VCaP (cell line): ENCODE measurements around the gene FAM170B.

ENCODE experiments used
- H3K27ac ChIP-seq: fragments of 450-650 bp; 2 replicates; pipeline ENCODE4 v1.5.1; 2017
- CTCF ChIP-seq: fragments of 450-650 bp; conservative IDR thresholded peaks from 2 replicates; pipeline ENCODE4 v1.5.1; 2017; ENCODE audit warnings: mild to moderate bottlenecking, moderate library complexity

Gene FAM170B

DNA sequence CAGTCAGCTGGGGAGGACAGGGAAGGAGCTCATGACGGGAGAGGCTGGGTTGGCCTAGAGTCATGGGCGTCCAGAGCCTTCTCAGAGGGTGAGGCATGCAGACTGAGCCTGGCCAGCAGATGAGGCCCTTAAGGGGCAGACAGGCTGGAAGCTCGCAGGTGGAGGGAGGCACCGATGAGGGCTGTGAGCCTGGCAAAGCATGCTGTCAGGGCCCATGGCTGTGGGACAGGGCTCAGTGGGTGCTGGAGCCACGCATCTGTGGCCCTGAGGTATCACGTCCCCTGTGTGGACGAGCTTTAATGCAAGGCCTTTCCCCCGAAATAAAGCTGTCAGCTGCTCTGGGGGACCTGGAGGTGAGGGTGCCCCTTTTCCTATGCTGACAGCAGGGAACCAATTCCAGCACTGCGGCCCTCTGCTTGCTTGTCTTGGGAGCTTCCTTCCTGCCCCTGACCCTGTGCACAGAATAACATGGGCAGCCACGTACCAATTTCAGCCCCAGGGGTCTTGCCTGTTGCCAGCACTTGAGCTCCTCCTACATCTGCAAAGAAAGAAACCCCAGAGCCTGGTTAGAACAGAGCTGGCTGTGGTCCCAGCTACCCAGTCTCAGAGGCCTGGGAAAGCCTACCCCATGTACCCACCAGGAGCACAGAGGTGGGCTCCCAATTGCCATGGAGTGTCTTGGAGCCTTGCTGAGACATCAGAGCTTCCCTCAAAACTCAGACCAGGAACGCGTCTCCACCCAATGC, 33.8 kb upstream of the FAM170B start:
- no peak overlapping the region for H3K27ac ChIP-seq
- no peak for TF ChIP-seq CTCF

- no peak overlapping the region for H3K27ac ChIP-seq
- TF ChIP-seq CTCF, result no peak
Measured at GRCh38 chr10:49166484-49167400, 32.9 kb upstream of the FAM170B start.

DNA sequence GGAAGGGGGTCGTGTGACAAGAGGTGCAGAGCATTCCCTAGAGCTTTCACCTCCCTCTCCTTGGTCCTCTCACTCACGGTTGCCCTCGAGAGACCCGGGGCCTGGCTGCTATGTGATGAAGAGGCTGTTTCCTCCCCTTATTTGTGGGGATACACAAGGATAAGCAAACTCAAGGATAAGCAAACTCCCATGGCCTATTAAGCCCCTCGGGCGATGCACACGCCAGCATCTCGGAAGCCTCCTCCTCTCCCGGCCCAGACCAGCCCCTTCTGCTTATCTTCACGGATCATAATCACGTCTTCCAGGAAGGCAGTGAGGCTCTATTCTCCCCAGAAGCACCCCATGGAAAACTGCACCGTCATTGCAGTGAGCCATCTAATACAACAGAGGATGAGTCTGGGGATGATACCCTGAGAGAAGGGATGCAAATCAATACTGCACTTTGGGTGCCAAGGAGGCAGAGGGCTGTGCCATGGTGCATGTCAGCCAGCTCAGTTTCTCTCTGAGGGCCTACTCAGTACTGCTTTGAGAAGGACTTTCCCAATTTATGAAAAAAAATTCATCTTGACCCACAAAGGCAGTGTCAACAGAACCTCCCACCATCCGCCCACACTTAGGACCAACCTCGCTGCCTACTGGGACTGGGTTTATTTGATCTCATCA, 32.1 kb upstream of the FAM170B start:
- no peak overlapping the region for H3K27ac ChIP-seq
- no peak for TF ChIP-seq CTCF

DNA sequence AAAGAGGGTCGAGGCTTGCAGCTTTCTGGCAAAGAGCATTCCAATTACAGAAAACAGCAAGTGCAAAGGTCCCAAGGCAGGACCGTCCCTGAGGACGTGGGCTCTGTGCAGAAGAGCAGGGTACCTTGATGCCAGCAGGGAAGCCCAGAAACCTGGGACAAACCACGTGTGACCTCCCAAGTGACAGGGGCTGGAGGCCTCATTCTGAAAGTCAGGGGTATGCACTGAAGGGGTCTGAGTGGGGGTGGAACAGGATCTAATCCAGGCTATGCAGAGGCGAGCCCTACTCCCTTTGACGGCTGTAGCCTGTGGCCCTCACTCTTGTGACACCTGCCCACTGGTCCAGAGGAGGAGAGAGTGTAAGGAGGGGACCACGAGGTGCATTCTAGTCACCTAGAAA, 31.4 kb upstream of the FAM170B start:
- TF ChIP-seq CTCF, result no peak
- H3K27ac ChIP-seq, result no peak overlapping the region

GRCh38 chr10:49164559-49165188, 30.9 kb upstream of the FAM170B start:
- H3K27ac ChIP-seq, result no peak overlapping the region
- peak; percentile 63 for TF ChIP-seq CTCF

DNA sequence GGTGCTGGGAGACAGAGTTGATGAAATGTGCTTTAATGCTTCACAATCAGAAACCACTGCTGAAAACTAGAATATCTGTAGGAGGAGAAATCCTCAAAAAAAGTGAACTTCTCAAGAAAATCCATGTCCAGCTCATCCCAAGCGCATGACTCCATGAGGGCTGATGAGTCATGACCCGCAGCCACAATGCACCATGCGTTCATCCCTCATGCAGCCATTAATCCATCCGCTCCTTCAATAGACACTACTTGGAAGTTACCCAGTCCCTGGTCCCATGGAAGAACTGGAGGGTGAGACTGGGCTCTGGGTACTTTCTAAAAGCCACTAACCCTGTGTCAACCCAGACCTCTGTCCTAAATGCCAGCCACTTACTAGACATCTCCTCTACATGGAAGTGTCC, 29.9 kb upstream of the FAM170B start:
- no peak for TF ChIP-seq CTCF
- H3K27ac ChIP-seq, result no peak overlapping the region
